NCI-H146 treated with DMSO at 0.1 percent for 48 hours (cell line): ENCODE data around the gene ST7.

ENCODE experiments used
- DNase-seq: peaks from one replicate; lab custom pipeline; 2025; ENCODE audit not compliant: unreplicated experiment; lab: John Stamatoyannopoulos, UW

The ST7 gene

DNA sequence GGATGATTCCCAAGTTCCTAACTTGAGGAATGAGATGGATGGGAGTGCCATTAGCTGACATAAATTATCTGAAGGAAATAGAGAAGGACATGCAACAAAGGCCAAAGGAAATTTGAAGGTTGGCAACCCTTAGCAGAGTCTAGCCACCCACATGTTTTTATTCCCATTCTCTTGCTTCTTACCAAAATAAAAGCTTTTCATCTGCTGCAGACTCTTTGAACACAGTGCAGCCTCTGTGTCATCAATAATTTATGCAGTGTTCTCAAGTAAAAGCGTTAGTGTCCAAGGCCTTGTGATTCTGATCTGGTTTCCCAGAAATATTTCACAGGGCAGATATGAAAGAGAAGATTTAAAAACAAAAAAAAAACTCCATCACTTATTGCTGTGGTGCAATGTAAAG, 98.5 kb downstream of the ST7 start:
- no peak for DNase-seq

GRCh38 chr7:117053432-117053831, 100.1 kb downstream of the ST7 start:
- DNase-seq, result no peak

DNA sequence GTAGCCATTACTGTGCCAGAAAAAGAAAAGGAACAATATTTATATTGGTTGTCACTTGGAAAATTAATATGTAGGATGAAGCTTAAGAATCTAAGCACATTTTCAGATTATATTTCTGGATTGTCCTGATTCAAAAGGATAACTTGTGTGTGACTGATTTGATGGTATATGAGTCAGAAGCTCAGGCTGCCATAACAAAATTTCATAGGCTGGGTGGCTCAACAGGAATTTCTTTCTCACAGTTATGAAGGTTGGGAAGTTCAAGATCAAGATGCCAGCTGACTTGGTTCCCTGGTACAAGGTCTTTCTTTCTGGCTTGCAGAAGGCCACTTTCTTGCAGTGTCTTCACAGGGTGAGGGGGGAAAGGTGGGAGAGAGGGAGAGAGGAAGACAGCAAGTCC, 108.5 kb downstream of the ST7 start:
- no peak for DNase-seq

- no peak for DNase-seq
Observed at GRCh38 chr7:117062300-117062699, 109.0 kb downstream of the ST7 start.

DNA sequence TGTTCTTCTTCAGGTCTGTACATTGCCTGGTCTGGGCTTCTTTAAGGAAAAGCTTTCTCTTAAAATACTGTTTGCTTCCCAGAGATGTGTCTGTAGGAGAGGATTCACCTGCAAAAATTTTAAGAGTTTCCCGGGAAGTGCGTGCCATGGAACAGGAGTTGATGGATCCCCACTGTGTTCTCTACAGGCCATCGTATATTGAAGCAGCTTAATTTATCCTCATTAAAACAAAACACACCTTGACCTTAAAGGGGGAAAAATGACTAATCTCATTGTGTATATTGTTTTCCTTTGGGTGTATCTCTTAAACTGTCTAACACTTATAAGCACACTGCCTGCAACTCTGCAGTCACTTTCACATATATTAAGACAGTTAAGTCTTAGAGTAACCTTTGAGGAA, 111.4 kb downstream of the ST7 start:
- peak; percentile 83 for DNase-seq

- no peak for DNase-seq
Observed at GRCh38 chr7:117065571-117066150, 112.4 kb downstream of the ST7 start.

DNA sequence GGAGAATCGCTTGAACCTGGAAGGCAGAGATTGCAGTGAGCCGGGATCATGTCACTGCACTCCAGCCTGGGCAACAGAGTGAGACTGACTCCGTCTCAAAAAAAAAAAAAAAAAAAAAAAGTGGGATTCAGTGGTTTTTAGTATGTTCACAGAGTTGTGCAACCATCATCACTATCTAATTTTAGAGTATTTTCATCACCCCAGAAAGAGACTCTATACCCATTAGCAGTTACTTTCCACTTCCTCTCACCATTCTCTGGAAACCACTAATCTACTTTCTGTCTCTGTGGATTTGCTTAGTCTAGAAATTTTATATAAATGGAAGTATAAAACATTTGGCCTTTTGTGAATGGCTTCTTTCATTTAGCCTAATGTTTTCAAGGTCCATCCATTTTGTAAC, 113.4 kb downstream of the ST7 start:
- DNase-seq, result no peak

- DNase-seq, result no peak
Observed at GRCh38 chr7:117067340-117067739, 114.0 kb downstream of the ST7 start.

DNA sequence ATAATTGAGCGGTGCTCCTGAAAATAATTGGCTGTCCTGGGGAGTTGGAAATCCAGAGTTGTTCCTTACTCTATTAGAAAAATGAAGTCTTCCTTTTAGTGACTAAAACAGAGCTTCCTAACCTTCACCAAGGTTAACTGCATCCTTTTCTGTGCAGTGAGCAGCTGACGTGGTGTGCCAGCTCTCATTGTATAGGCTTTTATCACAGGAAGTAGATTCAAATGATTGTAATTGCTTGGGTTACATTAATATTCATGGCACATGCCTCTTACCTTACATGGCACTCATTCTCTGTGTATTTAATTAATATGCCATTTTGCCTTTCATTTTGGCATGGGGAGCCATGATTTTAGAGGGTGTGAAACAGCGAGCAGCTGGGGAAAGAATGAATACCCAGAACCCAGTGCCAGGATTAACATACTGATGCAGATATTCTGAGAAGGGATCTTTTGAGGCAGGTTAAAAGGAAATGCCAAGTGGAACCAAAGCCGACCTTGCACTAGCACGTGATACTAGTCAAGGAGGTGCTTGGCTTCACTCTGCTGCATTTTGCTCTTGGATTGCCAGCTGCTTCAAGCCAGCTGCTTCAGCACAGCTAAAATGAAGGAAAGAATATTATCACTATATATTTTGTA, 115.3 kb downstream of the ST7 start:
- peak; percentile 82 for DNase-seq

DNA sequence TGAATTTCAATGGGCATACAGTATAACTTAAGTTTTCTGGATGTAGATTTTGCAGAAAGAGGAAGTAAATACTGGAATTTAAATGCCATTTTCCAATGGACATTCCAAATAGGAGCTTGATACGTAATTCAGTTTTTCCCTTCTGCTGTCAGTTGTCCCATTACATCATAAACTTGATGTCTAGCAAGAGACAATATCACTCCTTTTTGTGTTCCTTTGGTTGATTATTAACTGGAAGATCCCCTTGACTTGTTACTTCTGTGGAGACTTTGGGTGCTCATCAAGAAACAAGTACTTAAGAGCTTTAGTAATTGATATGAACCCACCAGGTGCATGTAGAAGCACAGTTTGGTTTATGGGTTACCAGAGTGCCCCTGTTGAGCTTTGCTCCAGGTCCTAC, 116.1 kb downstream of the ST7 start:
- DNase-seq, result no peak

GRCh38 chr7:117071551-117071950, 118.2 kb downstream of the ST7 start:
- peak; percentile 25 for DNase-seq

GRCh38 chr7:117072620-117073118, 119.4 kb downstream of the ST7 start:
- no peak for DNase-seq

GRCh38 chr7:117074378-117074777, 121.1 kb downstream of the ST7 start:
- DNase-seq, result no peak

DNA sequence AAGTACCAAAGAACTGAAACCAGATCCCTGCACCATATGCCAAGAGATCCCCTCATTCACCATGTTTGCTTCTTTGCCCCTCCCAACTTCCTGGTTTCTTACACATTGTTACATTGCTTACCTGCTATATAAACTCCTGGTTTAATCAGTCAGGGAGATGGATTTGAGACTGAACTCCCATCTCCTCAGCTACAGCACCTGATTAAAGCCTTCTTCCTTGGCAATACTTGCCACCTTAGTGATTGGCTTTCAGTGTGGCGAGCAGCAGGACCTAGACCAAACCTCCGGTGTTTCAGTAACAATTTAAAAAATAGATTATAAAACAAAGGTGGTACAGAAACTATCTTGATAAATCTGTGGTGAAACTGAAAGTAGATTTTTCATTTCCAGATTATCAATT, 122.6 kb downstream of the ST7 start:
- no peak for DNase-seq

- no peak for DNase-seq
Observed at GRCh38 chr7:117076426-117076943, 123.2 kb downstream of the ST7 start.

DNA sequence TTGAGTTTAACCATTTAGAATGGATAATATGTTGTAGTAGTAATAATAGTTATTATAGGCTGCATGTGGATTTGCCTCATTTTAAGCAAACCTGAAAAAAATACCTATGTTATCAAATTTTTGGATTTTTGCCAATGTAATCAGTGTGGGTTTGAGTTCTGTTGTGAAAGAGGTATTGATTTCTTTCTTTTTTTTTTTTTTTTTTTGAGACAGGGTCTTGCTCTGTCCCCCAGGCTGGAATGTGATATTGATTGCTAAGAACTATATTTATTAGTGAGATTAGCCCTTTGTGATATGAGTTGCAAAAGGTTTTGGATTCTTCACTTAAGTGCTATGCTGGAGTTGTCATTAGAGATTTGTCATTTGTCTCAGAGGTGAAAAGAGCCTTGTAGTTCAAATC, 124.4 kb downstream of the ST7 start:
- DNase-seq, result peak; percentile 93

DNA sequence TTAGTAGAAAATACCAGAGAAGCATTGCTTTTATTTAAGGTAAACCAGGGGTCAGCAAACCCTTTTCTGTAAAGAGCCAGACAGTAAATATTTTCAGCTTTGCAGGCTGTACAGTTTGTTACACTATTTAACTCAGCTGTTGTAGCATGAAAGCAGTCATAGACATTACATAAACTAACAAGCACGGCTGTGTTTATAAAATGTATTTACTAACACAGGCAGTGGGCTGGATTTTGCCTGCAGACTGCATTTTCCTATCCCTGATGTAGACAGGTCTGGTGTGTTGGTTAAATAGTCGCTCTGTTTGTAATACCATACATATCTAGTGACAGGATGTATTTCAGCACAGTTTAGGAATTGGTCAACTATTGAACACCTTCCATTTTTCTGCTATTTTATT, 129.3 kb downstream of the ST7 start:
- no peak for DNase-seq

- DNase-seq, result no peak
Observed at GRCh38 chr7:117083648-117084047, 130.3 kb downstream of the ST7 start.

DNA sequence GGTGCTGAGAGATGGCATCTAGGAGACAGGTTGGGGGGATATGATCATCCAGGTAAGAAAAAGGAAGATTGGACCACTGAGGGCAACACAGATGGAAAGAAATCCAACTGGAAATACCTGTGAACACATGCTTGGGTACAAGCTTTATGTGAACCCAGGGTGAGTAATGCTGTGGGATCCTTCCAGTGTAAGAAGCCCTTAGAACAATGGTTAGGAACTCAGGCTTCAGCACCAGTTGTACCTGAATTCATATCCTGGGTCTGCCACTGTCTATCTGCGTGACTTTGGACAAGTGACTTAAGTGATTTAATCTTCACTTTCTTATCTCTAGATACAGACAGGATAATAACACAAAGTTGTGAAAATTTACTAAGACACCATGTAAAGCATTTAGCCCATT, 131.0 kb downstream of the ST7 start:
- no peak for DNase-seq

DNA sequence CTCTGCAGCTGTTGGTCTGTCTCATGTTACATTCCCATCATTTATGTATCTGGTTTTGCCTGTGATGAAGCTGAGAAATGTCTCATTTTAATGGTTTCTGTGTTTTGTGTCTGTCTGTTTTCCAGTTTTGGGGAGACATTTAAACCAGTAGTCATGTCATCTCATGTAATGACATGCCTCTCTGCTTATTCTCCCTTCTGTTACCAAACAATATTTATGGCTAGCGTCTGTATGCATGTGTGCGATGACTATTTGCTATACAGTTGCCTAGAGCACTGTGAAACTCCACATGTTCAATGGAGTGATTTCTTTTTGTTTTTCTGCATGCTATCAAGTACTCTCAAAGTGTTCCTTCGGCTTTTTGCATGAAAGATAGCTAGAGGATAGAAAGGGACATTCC, 132.0 kb downstream of the ST7 start:
- no peak for DNase-seq

GRCh38 chr7:117085769-117086463, 132.6 kb downstream of the ST7 start:
- no peak for DNase-seq

- no peak for DNase-seq
Observed at GRCh38 chr7:117086788-117087187, 133.5 kb downstream of the ST7 start.
